NCI-H1436 treated with DMSO at 0.1 percent for 48 hours (cell line): ENCODE results near the gene FBXL7.

Experiments
- DNase-seq: peaks from one replicate; lab custom pipeline; 2025; lab: John Stamatoyannopoulos, UW

FBXL7 gene

DNA sequence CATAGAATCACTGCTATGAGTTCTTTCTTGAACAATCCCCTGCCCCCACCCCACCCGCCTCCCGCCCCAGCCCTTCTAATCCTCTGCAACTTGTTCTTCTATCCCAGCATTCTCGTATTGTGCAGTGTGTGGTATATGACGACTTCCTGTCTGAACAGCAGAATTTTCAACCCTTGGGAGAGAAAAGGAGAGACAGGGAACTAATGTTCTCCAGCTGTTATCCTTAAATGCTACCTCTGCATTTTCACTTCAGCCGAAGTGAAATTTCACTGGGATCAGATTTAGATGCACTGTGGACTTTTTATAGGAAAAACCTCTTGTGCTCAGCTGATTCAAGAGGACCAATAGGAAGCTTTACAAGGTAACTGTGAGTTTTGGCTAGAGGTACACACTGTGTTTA, 2.2 kb downstream of the FBXL7 start:
- no peak for DNase-seq

GRCh38 chr5:15506146-15506545, 6.2 kb downstream of the FBXL7 start:
- no peak for DNase-seq

- no peak for DNase-seq
Observed at GRCh38 chr5:15506897-15507296, 6.9 kb downstream of the FBXL7 start.

GRCh38 chr5:15510092-15510491, 10.1 kb downstream of the FBXL7 start:
- no peak for DNase-seq

DNA sequence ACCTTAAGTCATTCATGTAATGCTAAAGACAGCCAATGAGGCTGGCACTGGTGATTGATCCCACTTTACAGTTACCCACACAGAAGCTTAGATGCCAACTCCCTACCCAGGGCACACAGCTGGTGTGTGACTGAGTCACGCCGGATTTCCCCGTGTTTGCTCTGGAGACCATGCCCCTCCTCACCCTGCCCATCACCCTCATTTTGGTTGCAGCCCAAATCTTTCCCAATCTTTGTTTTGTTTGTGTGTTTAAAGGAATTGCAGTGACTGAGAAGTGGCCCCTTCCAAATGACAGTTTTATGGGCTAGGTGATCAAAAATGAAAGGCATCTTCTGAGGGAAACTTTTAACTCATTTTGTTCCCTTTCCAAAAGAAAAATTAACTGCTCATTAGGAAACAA, 10.9 kb downstream of the FBXL7 start:
- DNase-seq = no peak

DNA sequence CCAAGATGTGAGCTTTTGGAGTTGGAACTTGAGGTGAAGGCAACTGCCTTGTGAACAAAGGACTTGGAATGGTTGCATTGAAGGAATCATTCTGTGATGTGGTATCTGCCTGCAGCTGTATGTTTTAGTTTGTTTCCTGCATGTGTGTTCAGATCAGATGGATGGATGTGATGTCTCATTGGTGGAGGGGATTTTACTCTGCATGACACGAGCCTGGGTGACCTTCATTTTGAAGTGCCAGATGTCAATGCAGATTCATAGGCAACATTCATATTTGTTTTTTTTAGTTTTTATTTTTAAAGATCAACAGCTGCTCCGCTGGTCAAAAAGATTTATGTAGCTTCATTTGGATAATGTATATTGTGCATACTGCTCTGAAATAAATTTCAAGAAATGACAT, 13.5 kb downstream of the FBXL7 start:
- DNase-seq = no peak

DNA sequence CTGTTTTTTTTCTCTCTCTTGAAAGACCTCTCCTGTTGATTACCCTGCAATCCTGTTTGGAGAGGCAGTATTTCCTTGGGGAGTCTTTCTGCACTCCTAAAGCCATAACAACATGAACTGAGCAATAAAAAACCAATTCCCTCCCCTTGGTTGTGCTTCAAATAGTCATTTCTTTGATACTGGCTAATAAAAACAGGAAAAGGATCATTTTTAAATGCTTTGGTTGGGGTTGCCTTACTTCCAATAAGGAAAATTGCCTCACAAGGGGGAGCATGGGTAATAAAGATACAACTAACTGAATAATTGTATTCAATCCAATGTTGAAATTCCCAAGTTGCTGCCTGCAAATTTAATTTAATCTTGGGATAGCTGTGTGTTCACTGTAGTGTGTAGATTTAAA, 13.9 kb downstream of the FBXL7 start:
- DNase-seq = no peak

DNA sequence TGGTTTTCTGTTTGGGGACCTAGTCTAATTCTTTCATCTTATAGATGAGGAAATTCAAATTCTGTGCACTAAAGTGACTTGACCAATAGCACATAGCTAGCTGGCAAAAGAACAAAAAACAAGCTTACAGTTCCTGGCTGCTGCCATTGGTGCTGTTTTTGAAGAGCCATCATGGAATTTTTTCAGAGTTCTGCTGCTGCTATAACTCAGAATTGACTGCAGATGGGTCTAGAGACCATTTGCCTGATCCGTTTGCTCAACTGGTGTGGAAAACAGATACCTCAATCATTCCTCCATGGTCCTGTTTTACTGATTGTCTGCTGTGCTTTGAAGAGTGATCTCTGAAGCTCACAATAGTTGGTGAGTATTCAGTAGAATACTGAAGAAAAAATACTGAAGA, 15.2 kb downstream of the FBXL7 start:
- DNase-seq = no peak

- no peak for DNase-seq
Observed at GRCh38 chr5:15516486-15516885, 16.5 kb downstream of the FBXL7 start.

GRCh38 chr5:15518786-15519185, 18.8 kb downstream of the FBXL7 start:
- DNase-seq = no peak

- DNase-seq = no peak
Observed at GRCh38 chr5:15520856-15521255, 20.9 kb downstream of the FBXL7 start.

DNA sequence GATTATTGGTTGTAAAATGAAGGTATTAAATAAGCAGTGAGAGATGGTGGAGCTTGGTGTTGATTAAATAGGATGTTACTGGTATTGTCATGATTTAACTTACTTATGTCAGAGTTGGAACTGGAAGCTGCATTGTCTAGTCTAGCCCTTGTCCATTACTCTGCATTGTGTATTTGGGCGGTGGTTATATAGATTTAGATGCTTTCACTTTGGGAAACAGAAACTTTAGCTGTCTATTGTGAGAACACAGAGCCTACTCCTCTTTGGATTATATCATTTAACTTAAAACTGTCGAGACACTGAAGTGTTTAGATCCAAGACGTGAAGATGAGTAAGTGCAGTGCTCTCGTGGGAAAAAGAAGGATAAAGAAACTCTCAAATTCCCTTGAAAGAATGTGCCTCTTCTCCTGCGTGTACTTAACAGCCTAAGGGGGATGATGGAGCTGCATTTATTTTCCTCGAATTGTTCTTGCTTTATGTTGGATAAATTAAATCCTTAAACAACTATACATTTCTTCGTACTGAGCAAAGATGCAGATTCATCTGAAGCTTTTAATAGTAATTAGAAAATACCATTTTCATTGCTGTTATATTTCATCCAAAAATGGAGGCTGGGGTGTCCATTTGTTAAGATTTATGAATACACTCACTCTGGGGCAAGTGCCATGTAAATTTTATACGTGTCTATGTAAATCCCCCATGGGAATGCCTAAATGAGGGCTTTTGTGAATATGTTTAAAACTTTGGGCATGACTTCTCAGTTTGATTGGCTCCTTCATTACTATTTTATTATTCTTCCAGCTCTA, 21.6 kb downstream of the FBXL7 start:
- no peak for DNase-seq

- no peak for DNase-seq
Observed at GRCh38 chr5:15522187-15522520, 22.2 kb downstream of the FBXL7 start.

- no peak for DNase-seq
Observed at GRCh38 chr5:15524712-15525111, 24.7 kb downstream of the FBXL7 start.

- no peak for DNase-seq
Observed at GRCh38 chr5:15525703-15526275, 25.8 kb downstream of the FBXL7 start.

- DNase-seq = no peak
Observed at GRCh38 chr5:15526413-15526812, 26.4 kb downstream of the FBXL7 start.

GRCh38 chr5:15528476-15528875, 28.5 kb downstream of the FBXL7 start:
- DNase-seq = no peak

DNA sequence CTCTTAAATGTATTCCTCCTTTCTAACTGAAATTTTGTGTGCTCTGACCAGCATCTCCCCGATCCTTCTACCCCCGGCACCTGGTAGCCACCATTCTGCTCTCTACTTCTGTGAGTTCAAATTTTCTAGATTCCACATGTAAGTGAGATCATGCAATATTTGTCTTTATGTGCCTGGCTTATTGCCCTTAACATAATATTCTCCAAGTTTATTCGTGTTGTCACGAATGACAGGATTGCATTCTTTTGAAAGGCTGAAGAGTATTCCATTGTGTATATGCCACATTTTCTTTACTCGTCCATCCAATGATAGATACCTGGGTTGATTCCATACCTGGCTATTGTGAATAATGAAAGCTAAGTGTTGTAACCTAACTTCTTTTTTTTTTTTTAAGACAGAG, 29.0 kb downstream of the FBXL7 start:
- DNase-seq = no peak

DNA sequence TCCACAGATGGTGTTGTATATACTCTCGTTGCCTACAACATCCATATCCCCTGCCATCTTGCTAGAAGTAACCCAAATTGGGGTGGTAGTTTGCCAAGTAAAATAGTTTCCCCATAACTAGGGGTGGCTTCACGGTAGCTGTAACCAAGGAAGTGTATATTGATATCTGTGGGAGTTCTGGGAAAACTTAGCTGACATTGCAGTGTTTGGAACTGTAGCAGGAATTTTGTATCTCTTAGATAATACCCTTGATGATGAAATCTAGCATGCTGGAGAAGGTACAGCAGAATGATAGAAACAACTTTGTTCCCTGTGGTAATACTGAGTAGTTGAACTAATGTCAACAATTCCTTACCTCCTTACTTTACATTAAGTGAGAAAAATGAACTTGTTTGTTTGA, 29.8 kb downstream of the FBXL7 start:
- no peak for DNase-seq

DNA sequence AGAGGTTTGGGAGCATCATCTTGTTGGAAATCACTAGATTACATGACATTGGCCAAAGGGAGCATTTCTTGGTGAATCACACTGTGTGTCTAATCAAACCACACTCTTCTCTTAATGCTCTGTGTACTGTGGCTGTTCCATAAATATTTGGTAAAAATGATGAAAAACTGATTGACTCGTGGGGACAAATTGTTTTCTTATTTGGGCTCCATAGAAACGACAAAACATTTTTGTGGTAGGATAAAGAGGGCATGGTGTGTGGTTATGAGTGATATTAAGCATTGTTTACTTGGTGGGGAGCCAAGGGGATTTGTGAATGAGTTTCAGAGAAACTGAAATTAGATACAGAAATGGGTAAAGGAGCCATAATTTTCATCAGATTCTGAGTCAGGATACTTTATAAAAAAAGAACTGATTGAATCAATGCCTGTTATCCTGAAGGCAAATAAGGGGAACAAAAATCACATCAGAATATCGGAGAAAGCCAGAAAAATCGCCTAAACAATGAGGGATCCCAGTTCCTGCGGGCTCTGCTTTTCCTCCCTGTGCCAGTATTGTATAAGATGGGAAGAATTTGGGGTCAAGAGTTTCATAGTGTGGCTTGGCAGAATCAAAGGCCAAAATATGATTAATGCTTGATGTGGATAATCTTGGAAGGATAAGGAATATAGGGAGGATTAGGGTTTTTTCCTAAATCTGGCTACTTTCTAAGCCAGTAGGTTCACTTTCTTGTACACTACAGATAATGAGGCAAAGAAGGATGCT, 33.3 kb downstream of the FBXL7 start:
- no peak for DNase-seq

GRCh38 chr5:15535938-15536337, 36.0 kb downstream of the FBXL7 start:
- DNase-seq = no peak

DNA sequence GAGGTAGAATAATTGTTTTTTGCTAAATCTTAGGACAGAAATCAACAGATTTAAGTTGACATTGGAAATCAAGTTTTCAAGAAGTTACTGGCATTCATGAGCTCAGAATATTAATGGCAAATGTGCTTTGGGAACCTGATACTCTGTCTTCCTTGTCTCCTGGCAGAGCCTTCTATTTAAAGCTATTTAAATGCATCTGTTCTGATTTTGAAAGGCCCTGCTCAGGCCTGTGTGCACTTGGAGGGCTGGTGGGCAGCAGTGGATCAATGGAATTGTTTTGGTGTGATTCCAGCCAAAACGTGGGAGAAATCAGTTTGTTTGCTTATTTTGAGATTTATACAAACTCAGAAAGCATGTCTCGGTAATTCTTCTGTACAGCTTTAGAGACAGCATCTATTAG, 38.5 kb downstream of the FBXL7 start:
- no peak for DNase-seq

DNA sequence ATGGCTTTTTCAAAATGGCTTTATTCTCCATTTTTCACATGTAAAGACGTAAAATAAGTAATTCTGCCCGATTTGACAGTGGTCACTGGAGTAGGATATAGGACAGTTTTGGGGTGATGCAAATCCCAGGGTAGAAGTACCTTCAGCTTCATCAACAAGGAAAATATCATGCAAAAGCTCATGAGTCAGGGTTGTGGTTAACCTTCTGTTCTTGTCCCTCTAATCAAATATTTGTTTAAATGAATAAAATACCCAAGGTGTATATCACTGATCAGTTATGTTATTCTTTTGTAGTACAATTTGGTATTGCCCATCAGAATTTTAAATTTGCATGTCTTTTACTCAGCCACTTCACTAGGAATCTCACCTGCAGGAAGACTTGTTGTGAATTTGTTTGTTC, 40.0 kb downstream of the FBXL7 start:
- DNase-seq = no peak
